ENCODE measurements around the gene ACOXL. TPM values are rescaled to one million over a fixed set of nuclear protein-coding genes. Genes with fewer than 3 reads are reported as not detected.

The ACOXL gene
- total and polyA plus RNA-seq, 9 of the 15 experiments (the other 6 are each of a cell fraction or from before 2014, with no cell fraction given): 0.31 to 0.56 TPM; not detected in 7

GRCh38 chr2:111162718-111163331, 430.5 kb downstream of the ACOXL start (continued):
- TF ChIP-seq ZNF277 (CRISPR knock-in tag; IDR thresholded peaks at IDR 0.05; ENCODE audit: borderline replicate concordance) (no peak), SETDB1 (IDR thresholded peaks at IDR 0.05; ENCODE audit: low read length) (no peak), YY1 (IDR thresholded peaks at IDR 0.05; ENCODE audit: borderline replicate concordance in 1 of 3, control insufficient read depth in 1 of 3, extremely low read depth in 1 of 3, insufficient read depth in 3 of 3, insufficient read length in 1 of 3, insufficient replicate concordance in 2 of 3, low read depth in 1 of 3, low read length in 2 of 3) (no peak), IRF2 (CRISPR knock-in tag; IDR thresholded peaks at IDR 0.05) (no peak), ZNF324 (CRISPR knock-in tag; IDR thresholded peaks at IDR 0.05) (no peak), ZNF253 (CRISPR knock-in tag; conservative IDR thresholded peaks at IDR 0.05) (no peak), AFF1 (IDR thresholded peaks at IDR 0.05; ENCODE audit: low read depth in 1 of 2, partially characterized antibody in 2 of 2) (peak in 1 of 2 experiments; percentile 21), KAT8 (IDR thresholded peaks at IDR 0.05; ENCODE audit: low read depth) (no peak), NRF1 (conservative IDR thresholded peaks at IDR 0.05 in 1 of 2, IDR thresholded peaks at IDR 0.05 in 1 of 2) (no peak), EP400 (IDR thresholded peaks at IDR 0.05) (no peak), CCAR2 (IDR thresholded peaks at IDR 0.05; ENCODE audit: low read depth, low read length) (no peak), E2F5 (CRISPR knock-in tag; IDR thresholded peaks at IDR 0.05) (peak; percentile 32; the same call in 1 of the 2 replicates), ZNF707 (CRISPR knock-in tag; conservative IDR thresholded peaks at IDR 0.05) (no peak), ZNF280B (CRISPR knock-in tag; IDR thresholded peaks at IDR 0.05) (no peak), ZKSCAN3 (CRISPR knock-in tag; IDR thresholded peaks at IDR 0.05) (no peak), MAFF (IDR thresholded peaks at IDR 0.05; ENCODE audit: low read length) (no peak), HOMEZ (CRISPR knock-in tag; IDR thresholded peaks at IDR 0.05) (no peak), ZNF696 (CRISPR knock-in tag; conservative IDR thresholded peaks at IDR 0.05) (no peak), IFI16 (CRISPR knock-in tag; IDR thresholded peaks at IDR 0.05) (no peak)

All from K562 (cell line).